ENCODE data around the gene RAB11FIP3.
"Not testable (repeated sequence)": the region's sequence is repeated elsewhere in the genome, so short reads cannot be mapped to it uniquely, and the experiment has no call there.

The RAB11FIP3 gene

DNA sequence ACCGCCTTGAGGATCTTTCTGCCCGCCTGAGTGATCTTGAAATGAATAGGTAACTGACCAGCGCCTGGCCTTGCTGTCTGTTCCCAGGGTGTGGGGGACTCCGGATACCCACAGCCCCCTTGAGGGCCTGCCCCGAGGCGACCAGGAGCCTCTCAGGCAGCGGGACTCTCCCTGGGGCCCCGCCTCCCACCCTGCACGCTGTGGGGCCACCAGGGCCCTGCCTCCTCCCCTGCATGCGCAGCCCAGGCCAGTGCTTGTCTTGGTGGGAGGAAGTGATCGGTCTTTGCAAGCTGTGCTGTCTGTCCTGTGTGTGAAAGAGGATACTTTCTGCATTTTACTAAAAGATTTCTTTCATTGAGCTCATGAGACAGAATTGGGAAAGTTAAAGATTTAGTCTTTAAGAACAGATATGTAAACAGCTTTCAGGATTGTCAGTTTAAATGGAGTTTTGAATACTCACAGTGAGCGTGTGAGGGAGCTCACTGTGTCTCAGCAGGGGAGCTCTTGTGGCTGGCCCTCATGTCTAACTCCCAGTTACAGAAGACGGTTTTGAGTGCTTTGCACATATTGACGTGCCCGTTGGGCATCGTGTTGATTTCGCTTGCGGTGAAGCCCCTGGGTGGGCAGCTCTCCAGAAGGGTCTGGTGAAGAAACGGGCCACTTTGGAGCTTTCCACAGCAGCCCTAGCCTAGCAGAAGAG is 65.9 kb downstream of the RAB11FIP3 start:
- TF ChIP-seq, protein P1, sequence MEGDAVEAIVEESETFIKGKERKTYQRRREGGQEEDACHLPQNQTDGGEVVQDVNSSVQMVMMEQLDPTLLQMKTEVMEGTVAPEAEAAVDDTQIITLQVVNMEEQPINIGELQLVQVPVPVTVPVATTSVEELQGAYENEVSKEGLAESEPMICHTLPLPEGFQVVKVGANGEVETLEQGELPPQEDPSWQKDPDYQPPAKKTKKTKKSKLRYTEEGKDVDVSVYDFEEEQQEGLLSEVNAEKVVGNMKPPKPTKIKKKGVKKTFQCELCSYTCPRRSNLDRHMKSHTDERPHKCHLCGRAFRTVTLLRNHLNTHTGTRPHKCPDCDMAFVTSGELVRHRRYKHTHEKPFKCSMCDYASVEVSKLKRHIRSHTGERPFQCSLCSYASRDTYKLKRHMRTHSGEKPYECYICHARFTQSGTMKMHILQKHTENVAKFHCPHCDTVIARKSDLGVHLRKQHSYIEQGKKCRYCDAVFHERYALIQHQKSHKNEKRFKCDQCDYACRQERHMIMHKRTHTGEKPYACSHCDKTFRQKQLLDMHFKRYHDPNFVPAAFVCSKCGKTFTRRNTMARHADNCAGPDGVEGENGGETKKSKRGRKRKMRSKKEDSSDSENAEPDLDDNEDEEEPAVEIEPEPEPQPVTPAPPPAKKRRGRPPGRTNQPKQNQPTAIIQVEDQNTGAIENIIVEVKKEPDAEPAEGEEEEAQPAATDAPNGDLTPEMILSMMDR (IDR thresholded peaks at IDR 0.05; ENCODE audit: low read depth, low read length) = no peak
- DNase-seq (ENCODE audit: extremely low read depth, low read depth) = no peak

DNA sequence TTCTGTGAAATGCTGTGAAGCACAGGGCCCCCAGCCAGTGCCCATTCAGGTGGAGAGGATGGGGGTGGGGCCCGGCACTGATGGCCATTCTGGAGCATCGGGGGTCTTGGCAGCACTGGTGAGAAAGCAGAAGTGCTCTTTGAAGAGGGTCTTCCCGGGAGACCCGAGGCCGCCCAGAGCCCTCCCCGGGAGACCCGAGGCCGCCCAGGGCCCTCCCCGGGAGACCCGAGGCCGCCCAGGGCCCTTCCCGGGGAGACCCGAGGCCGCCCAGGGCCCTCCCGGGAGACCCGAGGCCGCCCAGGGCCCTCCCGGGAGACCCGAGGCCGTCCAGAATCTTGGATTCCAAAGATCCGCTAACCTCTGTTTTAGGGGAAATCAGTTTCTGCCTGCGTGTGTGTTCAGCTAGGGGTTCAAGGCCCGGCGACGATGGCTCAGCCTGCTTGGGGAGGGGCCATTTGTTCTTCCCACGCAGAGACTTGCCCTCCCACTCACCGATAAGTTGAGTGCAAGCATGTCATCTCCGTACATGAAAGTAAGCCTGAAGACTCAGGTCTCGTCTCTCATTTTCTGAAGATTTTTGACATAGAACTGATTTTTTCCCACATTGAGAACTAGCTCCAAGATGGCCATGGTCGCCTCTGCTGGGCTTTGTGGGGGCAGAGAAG is 66.9 kb downstream of the RAB11FIP3 start:
- TF ChIP-seq, protein P1 (IDR thresholded peaks at IDR 0.05; ENCODE audit: low read depth, low read length) = no peak
- DNase-seq (ENCODE audit: extremely low read depth, low read depth) = no peak

DNA sequence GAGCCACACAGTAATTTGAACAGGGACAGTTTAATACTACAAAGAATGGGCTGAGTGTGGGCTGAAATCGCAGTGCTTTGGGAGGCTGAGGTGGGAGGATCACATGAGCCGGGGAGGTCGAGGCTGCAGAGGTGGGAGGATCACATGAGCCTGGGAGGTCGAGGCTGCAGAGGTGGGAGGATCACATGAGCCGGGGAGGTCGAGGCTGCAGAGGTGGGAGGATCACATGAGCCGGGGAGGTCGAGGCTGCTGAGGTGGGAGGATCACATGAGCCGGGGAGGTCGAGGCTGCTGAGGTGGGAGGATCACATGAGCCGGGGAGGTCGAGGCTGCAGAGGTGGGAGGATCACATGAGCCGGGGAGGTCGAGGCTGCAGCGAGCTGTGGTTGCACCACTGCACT is 69.2 kb downstream of the RAB11FIP3 start:
- DNase-seq (ENCODE audit: extremely low read depth, low read depth) = not testable (repeated sequence)

DNA sequence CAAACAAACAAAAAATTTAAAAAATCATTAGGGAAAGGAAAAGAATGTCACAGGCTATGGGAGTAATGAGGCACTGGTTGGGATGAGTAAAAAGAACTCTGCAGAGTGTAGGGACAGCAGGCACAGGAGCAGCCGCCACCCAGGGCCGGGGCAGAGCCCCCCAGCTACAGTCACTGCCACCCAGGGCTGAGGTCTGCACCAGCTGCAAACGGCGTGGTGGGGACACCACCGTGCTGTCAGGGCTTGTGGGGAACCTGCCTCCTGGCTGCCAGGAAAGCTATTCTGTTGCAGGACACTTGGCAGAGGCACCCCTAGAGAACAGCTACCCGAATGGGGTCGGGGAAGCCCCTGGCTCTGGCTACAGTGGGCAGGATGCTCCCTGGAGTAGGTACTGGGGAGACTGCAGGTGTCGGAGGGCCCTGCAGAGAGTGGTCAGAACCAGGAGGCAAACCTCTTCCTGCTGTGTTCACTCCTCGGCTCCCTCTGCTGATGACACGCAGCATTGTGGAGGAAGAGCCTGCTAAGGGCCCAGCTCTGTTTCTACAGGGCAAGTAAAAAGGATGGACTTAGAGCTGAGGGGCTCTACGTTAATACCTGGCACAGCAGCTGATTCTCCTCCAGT is 69.8 kb downstream of the RAB11FIP3 start:
- TF ChIP-seq, protein P1 (IDR thresholded peaks at IDR 0.05; ENCODE audit: low read depth, low read length) = peak; percentile 47
- DNase-seq (ENCODE audit: extremely low read depth, low read depth) = no peak

DNA sequence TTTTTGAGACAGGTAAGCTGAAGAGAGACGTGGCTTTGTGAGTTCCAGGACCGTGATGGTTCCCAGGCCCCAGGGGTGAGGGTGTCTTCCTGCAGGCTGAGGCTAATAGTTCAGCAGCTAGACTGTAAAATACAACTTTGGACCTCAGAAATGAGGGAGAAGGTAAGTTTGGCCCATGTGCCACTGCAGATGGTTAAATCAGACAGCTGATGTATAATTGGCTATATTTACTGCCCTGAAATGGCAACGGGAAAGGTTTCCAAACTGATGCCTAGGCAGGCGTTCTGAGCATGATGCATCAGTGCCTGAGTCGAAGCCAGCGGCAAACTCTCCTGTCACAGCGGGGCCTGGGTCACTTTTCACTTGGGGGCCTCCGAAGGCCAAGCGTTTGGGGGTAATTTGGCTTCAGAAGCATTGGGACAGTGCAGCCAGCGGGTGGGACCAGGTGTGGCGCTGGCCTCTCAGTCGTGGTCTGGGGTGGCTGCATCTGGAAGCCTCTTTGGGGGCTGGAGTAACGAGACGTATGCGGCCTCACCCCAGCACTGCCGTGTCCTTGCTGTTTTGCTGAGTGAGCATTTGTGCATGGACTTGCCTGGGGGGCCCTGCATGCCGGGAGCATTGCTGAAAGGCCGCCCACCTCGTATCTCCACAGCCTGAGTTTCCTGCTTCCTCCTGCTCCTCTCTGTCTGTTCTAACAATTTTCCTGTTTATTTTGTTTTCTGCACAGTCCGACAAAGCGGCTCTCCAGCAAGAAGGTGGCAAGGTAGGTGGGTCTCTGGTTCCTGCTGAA is 70.8 kb downstream of the RAB11FIP3 start:
- DNase-seq (ENCODE audit: extremely low read depth, low read depth) = no peak

DNA sequence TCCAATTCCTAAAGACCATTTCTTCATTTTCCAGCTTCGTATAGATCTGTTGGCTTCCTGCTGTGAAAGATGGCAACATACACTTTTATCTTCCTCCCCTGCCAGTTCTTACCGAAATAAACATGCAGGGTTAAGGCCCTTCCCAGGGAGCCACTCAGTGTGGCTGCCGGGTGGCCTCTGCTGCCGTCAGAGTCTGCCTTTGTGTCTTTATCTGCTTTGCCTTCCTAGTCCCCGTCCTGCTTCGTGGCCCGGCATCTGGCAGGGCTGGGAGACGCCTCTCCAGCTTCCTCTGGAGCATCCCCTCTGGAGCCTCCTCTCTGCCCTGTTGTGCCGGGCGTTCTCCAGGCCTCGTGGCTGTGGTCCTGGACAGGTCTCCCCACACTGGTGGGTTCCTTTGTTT is 71.8 kb downstream of the RAB11FIP3 start:
- TF ChIP-seq, protein P1 (IDR thresholded peaks at IDR 0.05; ENCODE audit: low read depth, low read length) = no peak
- no peak for DNase-seq (ENCODE audit: extremely low read depth, low read depth)

More for the DNA sequence above, 70.8 kb downstream of the RAB11FIP3 start:
- TF ChIP-seq, protein P1 (IDR thresholded peaks at IDR 0.05; ENCODE audit: low read depth, low read length) = no peak

DNA sequence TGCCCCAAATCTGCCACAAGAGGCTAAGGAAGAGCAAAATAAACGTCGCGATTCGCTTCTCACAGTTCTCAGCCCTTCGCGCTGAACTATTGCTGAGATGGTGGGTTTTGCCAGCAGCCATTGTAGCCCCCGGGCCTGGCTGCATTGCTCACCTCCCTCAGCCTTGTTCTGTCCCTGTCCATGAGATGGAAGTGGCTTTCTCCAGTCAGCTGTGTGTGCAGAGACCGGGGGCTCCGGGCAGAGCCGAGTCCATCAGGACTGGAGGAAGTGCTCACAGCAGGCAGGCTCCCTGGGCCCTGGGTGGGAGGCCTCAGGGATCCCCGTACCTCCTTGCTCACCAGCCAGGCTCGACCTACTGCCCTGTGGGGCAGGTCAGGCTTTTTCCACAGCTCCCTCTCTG is 74.5 kb downstream of the RAB11FIP3 start:
- DNase-seq (ENCODE audit: extremely low read depth, low read depth) = no peak
- TF ChIP-seq, protein P1 (IDR thresholded peaks at IDR 0.05; ENCODE audit: low read depth, low read length) = no peak
